ENCODE measurements around the gene C6orf47.

- TF ChIP-seq CTCF (IDR thresholded peaks at IDR 0.05) (no peak), POLR2A (IDR thresholded peaks at IDR 0.05; ENCODE audit: low read depth) (no peak), EP300 (IDR thresholded peaks at IDR 0.05) (no peak)
Observed at GRCh38 chr6:31655349-31656237, 5.0 kb downstream of the C6orf47 start, which contains the start of gene APOM.

Measured in esophagus muscularis mucosa (tissue), 4 donors.